ENCODE data around the gene SPATA6. TPM values are rescaled to one million over a fixed set of nuclear protein-coding genes. Genes with fewer than 3 reads are reported as not detected.

The SPATA6 gene
- total RNA-seq, 1 donor from 2014 or later, result 4.6 TPM

- TF ChIP-seq CTCF (IDR thresholded peaks at IDR 0.05; ENCODE audit: insufficient read depth, low read length, poor library complexity, severe bottlenecking), result no peak
- no peaks in the 10 kb centered on the region for H3K36me3 ChIP-seq (ENCODE audit: control insufficient read depth, insufficient read depth, low read length)
- no peak overlapping the region for H3K4me3 ChIP-seq (ENCODE audit: low read depth, low read length)
- H3K27me3 ChIP-seq (ENCODE audit: control insufficient read depth, insufficient read depth, low read length), result no peaks in the 10 kb centered on the region
- no peak for DNase-seq (ENCODE audit: low read depth)
Observed at GRCh38 chr1:48470481-48470855, 1.5 kb downstream of the SPATA6 start.

- Histone ChIP-seq H3K27me3 (ENCODE audit: control insufficient read depth, insufficient read depth, low read length) (no peaks in the 10 kb centered on the region), H3K4me3 (ENCODE audit: low read depth, low read length) (no peak overlapping the region), H3K36me3 (ENCODE audit: control insufficient read depth, insufficient read depth, low read length) (no peaks in the 10 kb centered on the region)
- no peak for TF ChIP-seq CTCF (IDR thresholded peaks at IDR 0.05; ENCODE audit: insufficient read depth, low read length, poor library complexity, severe bottlenecking)
- DNase-seq (ENCODE audit: low read depth), result no peak
Observed at GRCh38 chr1:48469616-48470480, 2.2 kb downstream of the SPATA6 start.

- TF ChIP-seq CTCF (IDR thresholded peaks at IDR 0.05; ENCODE audit: insufficient read depth, low read length, poor library complexity, severe bottlenecking), result no peak
- no peaks in the 10 kb centered on the region for H3K27me3 ChIP-seq (ENCODE audit: control insufficient read depth, insufficient read depth, low read length)
- no peak overlapping the region for H3K4me3 ChIP-seq (ENCODE audit: low read depth, low read length)
- no peaks in the 10 kb centered on the region for H3K36me3 ChIP-seq (ENCODE audit: control insufficient read depth, insufficient read depth, low read length)
- no peak for DNase-seq (ENCODE audit: low read depth)
Observed at GRCh38 chr1:48466594-48466993, 5.4 kb downstream of the SPATA6 start.

GRCh38 chr1:48462716-48463302 is 9.2 kb downstream of the SPATA6 start:
- no peaks in the 10 kb centered on the region for H3K36me3 ChIP-seq (ENCODE audit: control insufficient read depth, insufficient read depth, low read length)
- no peak for TF ChIP-seq CTCF (IDR thresholded peaks at IDR 0.05; ENCODE audit: insufficient read depth, low read length, poor library complexity, severe bottlenecking)
- H3K27me3 ChIP-seq (ENCODE audit: control insufficient read depth, insufficient read depth, low read length), result no peaks in the 10 kb centered on the region
- DNase-seq (ENCODE audit: low read depth), result no peak
- H3K4me3 ChIP-seq (ENCODE audit: low read depth, low read length), result no peak overlapping the region

GRCh38 chr1:48450505-48450904 is 21.5 kb downstream of the SPATA6 start:
- peak; percentile 16 for TF ChIP-seq CTCF (IDR thresholded peaks at IDR 0.05; ENCODE audit: insufficient read depth, low read length, poor library complexity, severe bottlenecking)
- H3K4me3 ChIP-seq (ENCODE audit: low read depth, low read length), result no peak overlapping the region
- no peak for DNase-seq (ENCODE audit: low read depth)
- H3K36me3 ChIP-seq (ENCODE audit: control insufficient read depth, insufficient read depth, low read length), result no peaks in the 10 kb centered on the region
- no peaks in the 10 kb centered on the region for H3K27me3 ChIP-seq (ENCODE audit: control insufficient read depth, insufficient read depth, low read length)

Data from kidney epithelial cell (primary cell).